Right lobe of liver (tissue), 6 donors: ENCODE data around the gene FUT2. TPM values are rescaled to one million over a fixed set of nuclear protein-coding genes. Genes with fewer than 3 reads are reported as not detected.
A peak's percentile ranks its signal among the peaks of the same experiment; 100 is the strongest.
"Not testable (repeated sequence)": the region's sequence is repeated elsewhere in the genome, so short reads cannot be mapped to it uniquely, and the experiment has no call there.

Experiments
- ATAC-seq, 4 donors: fragments of 200-7000 bp; cut with Tn5 transposase; one replicate each; pipeline ENCODE4 v1.9.1; 2020; ENCODE audit warnings: mild to moderate bottlenecking in 4 of 4, moderate library complexity in 4 of 4
- DNase-seq, 3 donors: peaks; one replicate each; pipeline ENCODE4 v3.0.0-alpha.2; 2020
- H3K27ac ChIP-seq, 3 donors: fragments of 200-600 bp; one replicate each; pipeline ENCODE4 v1.8.0; 2022
- H3K27me3 ChIP-seq, 2 donors: fragments of 200-600 bp; one replicate each; pipeline ENCODE4 v1.8.0; 2022
- H3K36me3 ChIP-seq, 4 donors: fragments of 200-600 bp; sonication (generic) in 1 of 4; one replicate each; pipeline versions ENCODE4 v1.5.1 to v1.8.0; 2017 to 2022; ENCODE audit warnings: control low read depth in 1 of 4
- H3K4me1 ChIP-seq, 4 donors: fragments of 200-600 bp; sonication (generic) in 1 of 4; one replicate each; pipeline versions ENCODE4 v1.5.1 to v1.8.0; 2017 to 2022; ENCODE audit warnings: control low read depth in 1 of 4
- H3K4me3 ChIP-seq, 3 donors: fragments of 200-600 bp; one replicate each; pipeline ENCODE4 v1.8.0; 2022
- H3K9me3 ChIP-seq, 4 donors: fragments of 200-600 bp; sonication (generic) in 1 of 4; one replicate each; pipeline versions ENCODE4 v1.5.1 to v1.8.0; 2017 to 2022; ENCODE audit warnings: control low read depth in 1 of 4
- CTCF ChIP-seq, 4 donors: fragments of 200-600 bp in 3 of 4; fragments of 450-650 bp in 1 of 4; IDR thresholded peaks; one replicate each; pipeline versions ENCODE4 v1.5.1 to v1.8.0; 2016 to 2022; ENCODE audit warnings: antibody characterized with exemption in 4 of 4, mild to moderate bottlenecking in 2 of 4
- POLR2A ChIP-seq: fragments of 450-650 bp; IDR thresholded peaks from one replicate; pipeline ENCODE4 v1.6.1; 2017; ENCODE audit warnings: antibody characterized with exemption, mild to moderate bottlenecking
- WGBS: methylation state at CpG from one replicate; pipeline ENCODE4 v1.1.6; 2018; ENCODE audit warnings: low coverage, low lambda C conversion rate; ENCODE audit not compliant: insufficient coverage; ENCODE audit errors: missing lambda C conversion rate; 5-methylcytosine and 5-hydroxymethylcytosine counted together
- intact Hi-C, 2 donors: fragments of 100-400 bp; cut with DNase I; formaldehyde crosslinking; loops; one replicate each; pipeline versions ENCODE4 v1.11.2 to v1.14.1; 2022
- total RNA-seq, 6 experiments: library from RNA; depleted of rRNA in 2 of 6; stranded (reverse); fragments of >200 nt in 2 of 6; fragmentation: NEBNext Ultra II Directional in 3 of 6; extraction: Animal tissue kit (Norgen Biotek cat#: 25700) in 3 of 6; gene quantifications; one replicate each; pipeline versions ENCODE4 v1.1.0 to v1.2.4, GENCODE V29; 2016 to 2023
- donor health status: DM: no; HTN: yes; CAD: no.
- donor health status: DM: no; HTN: no; CAD: no.
- donor health status: DM: no; HTN: no; CAD: no.
- donor health status: DM: no; HTN: yes; CAD: no.
- donor health status: DM: no; HTN: yes; CAD: no.

Gene FUT2
- total RNA-seq, 6 experiments from 2014 or later, result 2.6 TPM; not detected in 5

DNA sequence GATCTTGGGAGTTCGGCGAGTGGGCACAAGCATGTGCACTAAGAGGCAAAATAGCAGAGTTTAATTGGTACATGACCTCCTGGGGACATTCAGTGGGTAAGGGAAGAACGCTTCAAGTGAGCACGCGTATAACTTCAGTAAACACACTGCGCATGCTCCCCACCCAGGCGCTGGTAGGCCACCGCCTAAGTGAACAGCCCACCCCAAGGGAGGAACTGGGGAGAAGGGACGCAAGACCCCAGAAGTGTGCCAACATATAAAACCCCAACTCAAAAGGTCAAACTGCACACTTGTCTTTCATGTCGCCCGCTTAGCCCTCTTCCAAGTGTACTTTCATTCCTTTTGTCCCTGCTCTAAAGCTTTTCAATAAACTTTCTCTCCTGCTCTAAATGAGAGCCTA, 12.4 kb upstream of the FUT2 start:
- no peak for DNase-seq
- 68% methylated on average over 8 of the region's 11 CpGs for WGBS
- no peak overlapping the region for H3K27ac ChIP-seq

GRCh38 chr19:48685583-48685982, 10.2 kb upstream of the FUT2 start:
- intact Hi-C loops, result loop anchor here in 1 of 2 donors (10.0 kb wide), 1 partner anchor 159 kb away; no protein-coding TSS in a partner anchor
- Histone ChIP-seq H3K36me3 (no peaks in the 10 kb centered on the region), H3K27me3 (no peaks in the 10 kb centered on the region), H3K4me1 (peaks cover 0 to 6% (median 3%) of the 10 kb centered on the region in 4 donors), H3K4me3 (no peak overlapping the region), H3K9me3 (no peaks in the 10 kb centered on the region), H3K27ac (no peak overlapping the region)
- WGBS, result 86% methylated on average over 6 of the region's 9 CpGs
- TF ChIP-seq POLR2A (no peak), CTCF (IDR thresholded peaks at IDR 0.05) (no peak)
- ATAC-seq, result peak in 1 of 4 donors; percentile 20
- DNase-seq, result no peak

More for the DNA sequence above, 12.4 kb upstream of the FUT2 start:
- H3K4me1 ChIP-seq, result peaks cover 0 to 6% (median 3%) of the 10 kb centered on the region in 4 donors
- intact Hi-C loops, result loop anchor here in 1 of 2 donors (10.0 kb wide), 1 partner anchor 161 kb away; no protein-coding TSS in a partner anchor
- H3K9me3 ChIP-seq, result no peaks in the 10 kb centered on the region
- H3K36me3 ChIP-seq, result no peaks in the 10 kb centered on the region
- ATAC-seq, result peak in 3 of 4 donors; percentile 39 to 56 (median 54)
- no peak for TF ChIP-seq CTCF (IDR thresholded peaks at IDR 0.05)
- TF ChIP-seq POLR2A, result no peak
- H3K27me3 ChIP-seq, result no peaks in the 10 kb centered on the region
- H3K4me3 ChIP-seq, result no peak overlapping the region

DNA sequence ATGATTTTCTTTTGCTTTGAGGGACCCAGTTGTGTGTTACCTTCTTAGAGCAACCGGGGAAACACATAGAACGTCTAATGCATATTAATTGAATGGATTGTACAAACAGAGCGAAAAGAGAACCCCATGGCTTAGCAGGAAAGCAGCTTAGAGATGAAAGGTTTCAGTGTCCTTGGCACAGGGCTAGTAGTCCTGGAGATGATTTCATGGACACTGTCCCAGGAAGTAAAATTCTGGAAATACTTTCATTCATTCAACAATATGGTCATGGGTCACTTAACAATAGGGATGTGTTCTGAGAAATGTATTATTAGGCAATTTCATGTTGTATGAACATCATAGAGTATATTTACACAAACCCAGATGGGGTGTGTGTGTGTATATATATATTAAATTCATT, 9.7 kb upstream of the FUT2 start:
- no peaks in the 10 kb centered on the region for H3K9me3 ChIP-seq
- H3K4me3 ChIP-seq, result no peak overlapping the region
- DNase-seq (no peak), ATAC-seq (peak in 2 of 4 donors; percentile 5 to 62)
- H3K36me3 ChIP-seq, result no peaks in the 10 kb centered on the region
- TF ChIP-seq CTCF (IDR thresholded peaks at IDR 0.05), result no peak
- intact Hi-C loops, result loop anchor here in 1 of 2 donors (10.0 kb wide), 1 partner anchor 159 kb away; no protein-coding TSS in a partner anchor
- H3K27ac ChIP-seq, result no peak overlapping the region
- peaks cover 0 to 6% (median 3%) of the 10 kb centered on the region in 4 donors for H3K4me1 ChIP-seq
- H3K27me3 ChIP-seq, result no peaks in the 10 kb centered on the region
- WGBS, result 84% methylated on average over 3 of the region's 3 CpGs

DNA sequence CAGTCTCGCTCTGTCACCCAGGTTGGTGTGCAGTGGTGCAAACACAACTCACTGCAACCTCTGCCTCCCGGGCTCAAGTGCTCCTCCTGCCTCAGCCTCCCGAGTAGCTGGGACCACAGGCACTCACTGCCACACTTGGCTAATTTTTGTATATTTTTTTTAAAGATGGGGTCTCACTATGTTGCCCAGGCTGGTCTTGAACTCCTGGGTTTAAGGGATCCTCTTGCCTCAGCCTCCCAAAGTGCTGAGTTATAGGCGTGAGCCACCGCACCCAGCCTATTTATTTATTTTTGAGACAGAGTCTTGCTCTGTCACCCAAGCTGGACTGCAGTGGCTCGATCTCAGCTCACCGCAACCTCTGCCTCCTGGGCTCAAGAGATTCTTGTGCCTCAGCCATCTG, 9.1 kb upstream of the FUT2 start:
- intact Hi-C loops, result loop anchor here in 1 of 2 donors (10.0 kb wide), 1 partner anchor 158 kb away; no protein-coding TSS in a partner anchor
- not testable (repeated sequence) for H3K4me1 ChIP-seq, H3K9me3 ChIP-seq, H3K4me3 ChIP-seq, H3K27ac ChIP-seq, ATAC-seq, H3K36me3 ChIP-seq, DNase-seq, H3K27me3 ChIP-seq
- WGBS, result 94% methylated on average over 7 of the region's 7 CpGs

GRCh38 chr19:48687776-48688175, 8.0 kb upstream of the FUT2 start:
- peaks cover 0 to 6% (median 3%) of the 10 kb centered on the region in 4 donors for H3K4me1 ChIP-seq
- H3K9me3 ChIP-seq, result no peaks in the 10 kb centered on the region
- H3K27ac ChIP-seq, result no peak overlapping the region
- H3K27me3 ChIP-seq, result no peaks in the 10 kb centered on the region
- DNase-seq (no peak), ATAC-seq (no peak)
- intact Hi-C loops, result loop anchor here in 1 of 2 donors (10.0 kb wide), 1 partner anchor 157 kb away; no protein-coding TSS in a partner anchor
- WGBS, result 92% methylated on average over 2 of the region's 3 CpGs
- no peaks in the 10 kb centered on the region for H3K36me3 ChIP-seq
- H3K4me3 ChIP-seq, result no peak overlapping the region
- TF ChIP-seq POLR2A (no peak), CTCF (IDR thresholded peaks at IDR 0.05) (no peak)
